Skin epidermis (tissue), 12 donors: Measurements from ENCODE around the gene RAB9B.
"Not testable (repeated sequence)": the region's sequence is repeated elsewhere in the genome, so short reads cannot be mapped to it uniquely, and the experiment has no call there.

Source experiments
- H3K27ac ChIP-seq, 21 experiments: fragments of 200-600 bp; sonication (generic) in 11 of 21; one replicate each; pipeline ENCODE4 v1.5.0; 2020; ENCODE audit warnings: mild to moderate bottlenecking in 3 of 21, inconsistent platforms in 2 of 21, moderate library complexity in 2 of 21
- H3K4me3 ChIP-seq, 7 experiments: fragments of 200-600 bp; sonication (generic) in 2 of 7; one replicate each; pipeline ENCODE4 v1.5.0; 2020; ENCODE audit warnings: inconsistent platforms in 2 of 7, mild to moderate bottlenecking in 2 of 7, moderate library complexity in 1 of 7

RAB9B gene, protein sequence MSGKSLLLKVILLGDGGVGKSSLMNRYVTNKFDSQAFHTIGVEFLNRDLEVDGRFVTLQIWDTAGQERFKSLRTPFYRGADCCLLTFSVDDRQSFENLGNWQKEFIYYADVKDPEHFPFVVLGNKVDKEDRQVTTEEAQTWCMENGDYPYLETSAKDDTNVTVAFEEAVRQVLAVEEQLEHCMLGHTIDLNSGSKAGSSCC

GRCh38 chrX:103831803-103832544 is at the start of gene RAB9B:
Gene RAB9B (minus strand): TSS chrX:103832257. CDS start chrX:103825784, 6,473 bp downstream.
- Histone ChIP-seq H3K27ac (peak within 1 kb of the TSS in 1 of 21 experiments; percentile 47), H3K4me3 (peak within 1 kb of the TSS; percentile 28 to 52 (median 41))

DNA sequence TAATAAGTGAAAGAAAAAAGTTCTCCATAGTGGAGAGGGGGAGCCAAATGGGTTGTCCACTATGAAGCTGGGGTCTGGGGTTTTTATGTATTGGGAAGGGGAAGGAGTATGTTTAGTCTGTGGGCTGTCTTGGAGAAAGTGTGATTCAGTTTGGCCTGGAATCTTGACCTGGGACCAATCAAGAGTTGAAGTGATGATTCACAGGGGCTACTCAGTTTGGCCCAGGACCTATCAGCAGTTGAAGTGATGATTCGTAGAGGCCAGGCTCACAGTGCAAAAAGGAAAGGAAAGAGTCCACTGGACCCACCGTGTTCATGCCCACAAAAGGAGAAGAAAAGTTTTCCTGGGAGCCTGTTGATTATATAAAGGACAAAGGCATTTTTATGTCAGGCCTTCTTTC is 47.3 kb upstream of the RAB9B start:
- H3K4me3 ChIP-seq, result no peak overlapping the region
- H3K27ac ChIP-seq, result no peak overlapping the region

GRCh38 chrX:103878466-103879122 is 46.5 kb upstream of the RAB9B start:
- no peak overlapping the region for H3K27ac ChIP-seq
- H3K4me3 ChIP-seq, result no peak overlapping the region

DNA sequence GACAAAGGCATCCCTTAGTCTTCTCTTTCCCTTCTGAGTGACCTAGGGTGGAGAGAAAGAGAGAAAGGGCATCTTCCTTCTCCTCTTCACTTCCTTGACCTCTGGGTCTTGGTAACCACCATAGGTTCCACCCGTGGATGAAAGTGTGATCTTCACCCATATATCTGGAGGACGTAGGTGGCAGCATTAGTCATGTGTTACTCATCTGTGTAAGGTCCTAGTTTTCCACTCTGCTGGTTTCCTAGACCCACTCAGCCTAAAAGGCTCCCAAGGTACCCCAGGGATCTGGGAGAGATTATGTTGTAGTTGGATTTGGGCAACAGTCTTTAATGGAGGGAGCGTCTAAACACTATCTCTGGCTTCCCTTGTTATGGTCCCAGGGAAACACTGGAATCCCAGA is 45.5 kb upstream of the RAB9B start:
- Histone ChIP-seq H3K4me3 (no peak overlapping the region), H3K27ac (no peak overlapping the region)

GRCh38 chrX:103864886-103865534 is 33.0 kb upstream of the RAB9B start:
- H3K4me3 ChIP-seq, result no peak overlapping the region
- H3K27ac ChIP-seq, result no peak overlapping the region

DNA sequence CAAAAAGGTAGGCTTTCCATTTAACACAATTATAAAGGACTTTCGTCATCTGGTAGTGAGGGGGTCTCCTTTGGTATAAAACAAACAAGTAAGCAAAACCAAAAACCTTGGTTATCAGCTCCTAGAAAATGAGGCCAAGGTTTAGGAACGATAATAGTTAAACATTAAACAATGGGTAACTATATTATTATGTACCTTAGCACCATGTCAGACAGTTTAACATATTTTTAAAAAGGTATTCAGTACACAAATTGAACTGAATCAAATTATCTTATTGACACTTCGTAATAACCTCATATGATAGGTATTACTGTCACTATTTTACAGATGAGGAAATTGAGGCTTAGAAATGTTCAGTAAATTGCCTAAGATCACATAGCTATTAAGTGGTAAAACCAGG is 32.1 kb upstream of the RAB9B start:
- Histone ChIP-seq H3K4me3 (no peak overlapping the region), H3K27ac (no peak overlapping the region)

DNA sequence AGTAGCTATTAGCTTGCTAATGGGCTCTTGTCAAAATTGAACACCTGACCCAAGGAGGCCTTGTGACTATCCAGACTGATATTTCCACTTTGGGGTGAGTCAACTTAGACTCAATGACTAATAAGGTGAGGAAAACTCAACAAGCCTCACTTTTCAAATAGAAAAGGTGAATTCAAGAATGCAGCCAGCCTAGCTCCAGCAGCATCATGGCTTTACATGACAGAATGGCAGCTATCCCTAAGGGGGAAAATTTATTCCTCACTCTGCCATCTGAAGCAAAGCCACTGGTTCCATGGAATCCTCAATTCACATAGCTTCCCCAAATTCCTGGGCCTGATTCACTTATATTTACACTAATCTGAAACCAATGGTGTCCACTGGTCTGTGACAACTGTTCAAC is 29.1 kb upstream of the RAB9B start:
- H3K27ac ChIP-seq, result no peak overlapping the region
- H3K4me3 ChIP-seq, result no peak overlapping the region

GRCh38 chrX:103849558-103849957 is 17.5 kb upstream of the RAB9B start:
- Histone ChIP-seq H3K27ac (no peak overlapping the region), H3K4me3 (no peak overlapping the region)

- Histone ChIP-seq H3K4me3 (no peak overlapping the region), H3K27ac (no peak overlapping the region)
Measured at GRCh38 chrX:103847174-103847870, 15.3 kb upstream of the RAB9B start.

DNA sequence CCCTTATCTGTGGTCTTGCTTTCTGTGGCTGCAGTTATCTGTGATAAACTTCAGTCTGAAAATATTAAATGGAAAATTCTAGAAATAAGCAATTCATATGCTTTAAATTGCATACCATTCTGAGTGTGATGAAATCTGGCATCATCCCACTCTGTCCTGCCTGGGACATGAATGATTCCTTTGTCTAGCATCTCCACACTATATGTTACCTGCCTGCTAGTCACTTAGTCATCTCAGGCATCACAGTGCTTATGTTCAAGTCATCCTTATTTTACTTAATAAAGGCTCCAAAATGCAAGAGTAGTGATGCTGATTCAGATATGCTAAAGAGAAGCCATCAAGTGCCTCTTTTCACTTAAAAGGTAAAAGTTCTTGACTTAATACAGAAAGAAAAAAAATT is 14.3 kb upstream of the RAB9B start:
- H3K27ac ChIP-seq, result no peak overlapping the region
- no peak overlapping the region for H3K4me3 ChIP-seq

DNA sequence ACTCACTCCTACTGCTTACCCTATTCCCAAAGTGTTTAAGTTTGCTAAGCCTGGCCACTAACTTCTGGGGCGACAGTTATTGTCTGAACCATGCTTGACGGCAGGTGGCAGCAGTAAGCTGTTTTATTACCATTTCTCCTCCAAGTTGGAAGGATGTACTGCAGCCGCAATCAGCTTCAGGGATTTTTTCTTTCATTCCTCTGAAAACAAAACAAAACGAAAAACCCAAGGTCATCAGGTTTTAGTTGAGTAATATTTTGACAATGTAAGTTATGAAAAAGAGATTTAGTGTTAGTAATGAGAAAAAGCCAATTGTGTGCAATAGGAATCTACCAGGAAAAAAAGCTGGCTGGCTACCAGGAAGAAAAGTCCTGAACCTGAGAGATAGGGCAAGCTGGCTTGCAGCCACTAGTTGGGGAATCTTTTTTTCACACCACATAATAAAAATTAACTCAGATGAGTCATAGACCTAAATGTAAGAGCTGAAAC is 13.2 kb upstream of the RAB9B start:
- no peak overlapping the region for H3K4me3 ChIP-seq
- H3K27ac ChIP-seq, result no peak overlapping the region

GRCh38 chrX:103839404-103839803 is 7.3 kb upstream of the RAB9B start:
- H3K4me3 ChIP-seq, result no peak overlapping the region
- H3K27ac ChIP-seq, result no peak overlapping the region

DNA sequence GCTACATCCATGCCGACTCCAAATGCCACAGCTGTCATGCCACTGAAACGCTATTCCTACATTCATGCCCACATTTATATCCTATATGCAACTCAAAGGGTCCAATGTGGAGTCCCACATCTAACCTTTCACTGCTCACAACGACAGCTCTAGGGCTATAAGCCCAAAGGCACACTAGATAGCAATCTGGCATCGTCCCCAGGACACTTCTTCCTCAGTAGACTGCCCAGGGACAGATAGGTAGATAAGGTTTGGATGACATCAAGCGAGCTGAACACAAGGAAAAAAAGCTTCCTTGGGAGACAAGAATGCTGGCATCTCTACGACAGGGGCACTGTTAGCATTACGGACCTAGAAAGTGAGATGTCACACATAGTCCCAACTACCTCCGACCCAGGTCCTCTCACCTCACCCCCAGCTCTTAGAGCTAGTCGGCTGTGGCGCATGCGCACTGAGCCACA is 685 bp downstream of the RAB9B start:
- H3K4me3 ChIP-seq, result peak overlapping the region; percentile 28 to 52 (median 41)
- no peak overlapping the region for H3K27ac ChIP-seq

DNA sequence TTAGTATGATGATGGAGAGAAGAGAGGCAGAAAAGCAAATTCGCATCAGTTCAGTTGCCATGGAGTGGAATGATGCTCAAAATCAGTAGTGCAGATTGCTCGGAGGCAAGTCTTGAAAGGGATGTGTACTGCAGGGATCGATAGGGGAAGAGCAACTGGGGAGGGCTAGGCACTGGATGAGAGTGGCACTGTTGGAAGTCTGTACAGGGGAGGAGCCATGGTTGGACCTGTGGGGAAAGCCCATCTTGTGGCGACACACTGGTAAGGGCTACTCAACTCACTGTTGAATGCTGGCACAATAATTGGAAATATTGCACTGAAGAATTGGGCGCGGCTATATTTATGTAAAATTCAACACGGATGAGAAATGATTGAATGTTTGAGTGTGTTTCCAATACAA is 1.2 kb downstream of the RAB9B start:
- H3K27ac ChIP-seq, result no peak overlapping the region
- no peak overlapping the region for H3K4me3 ChIP-seq

DNA sequence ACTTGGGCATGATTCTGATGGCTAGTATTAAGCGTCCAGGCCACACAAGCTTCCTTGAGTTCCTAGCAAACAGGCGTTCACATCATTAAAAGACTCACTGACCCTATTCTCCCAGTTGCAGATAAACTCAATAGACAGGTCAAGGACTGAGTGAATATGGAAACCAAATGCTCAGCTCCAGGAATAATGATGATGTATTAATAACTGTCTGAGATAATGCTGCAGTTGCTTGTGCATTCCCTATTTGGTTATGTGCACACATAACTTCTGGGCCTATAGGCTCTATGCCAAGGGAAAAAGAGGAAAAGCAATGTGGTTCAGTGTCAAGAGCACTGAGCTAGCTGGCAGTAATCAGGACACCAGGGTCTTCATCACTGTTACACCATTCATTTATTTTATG is 3.5 kb downstream of the RAB9B start:
- H3K27ac ChIP-seq, result no peak overlapping the region

DNA sequence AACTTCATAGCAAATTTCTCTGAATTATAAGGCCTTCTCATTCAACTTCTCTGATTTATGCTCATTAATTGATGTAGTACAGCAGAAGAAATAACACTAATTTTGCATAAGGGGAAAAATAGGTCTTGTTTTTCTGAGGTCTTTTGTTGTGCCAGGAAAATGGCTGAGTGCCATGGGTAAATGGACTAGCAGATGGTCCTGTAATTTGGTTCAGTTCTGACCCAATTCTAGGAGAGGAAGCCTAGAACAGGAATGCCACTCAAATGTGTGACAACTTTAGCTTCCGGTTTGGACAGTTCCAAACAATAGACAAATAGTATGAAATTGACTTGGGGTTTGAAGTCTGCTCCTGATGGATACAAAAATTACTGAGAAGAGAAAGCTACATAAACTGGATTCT is 6.2 kb downstream of the RAB9B start:
- Histone ChIP-seq H3K4me3 (no peak overlapping the region), H3K27ac (no peak overlapping the region)

More for the DNA sequence above, 3.5 kb downstream of the RAB9B start:
- no peak overlapping the region for H3K4me3 ChIP-seq

DNA sequence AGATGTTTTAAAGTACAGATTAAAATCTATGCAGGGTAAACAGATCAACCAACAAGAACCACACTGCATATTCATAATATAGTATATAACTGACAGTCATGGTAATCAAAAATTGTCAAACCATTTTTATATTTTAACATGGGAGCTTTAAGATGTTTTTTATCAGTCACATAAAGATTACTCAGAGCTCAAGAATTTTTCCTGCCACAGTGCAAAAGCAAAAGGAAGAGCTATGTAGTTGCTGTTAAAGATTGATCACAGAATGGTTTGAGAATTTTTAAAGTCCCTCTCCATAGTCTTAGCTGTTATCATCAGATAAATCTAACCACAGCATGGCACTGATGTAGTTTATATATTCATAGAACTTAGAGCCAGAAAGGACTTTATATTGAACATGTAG is 8.5 kb downstream of the RAB9B start:
- Histone ChIP-seq H3K27ac (no peak overlapping the region), H3K4me3 (no peak overlapping the region)

- not testable (repeated sequence) for H3K27ac ChIP-seq, H3K4me3 ChIP-seq
Measured at GRCh38 chrX:103820802-103821201, 11.3 kb downstream of the RAB9B start.

GRCh38 chrX:103818842-103819619 is 13.0 kb downstream of the RAB9B start:
- Histone ChIP-seq H3K27ac (no peak overlapping the region), H3K4me3 (no peak overlapping the region)
